Activated B cell treated with CpG ODN at 0.5 μM for 24 hours (primary cell): ENCODE measurements around the gene SLC2A11. TPM values are rescaled to one million over a fixed set of nuclear protein-coding genes. Genes with fewer than 3 reads are reported as not detected.

ENCODE experiments used
- ATAC-seq: fragments of 200-7000 bp; cut with Tn5 transposase; one replicate; pipeline ENCODE4 v1.10.0; 2021; ENCODE audit warnings: low read depth, mild to moderate bottlenecking, moderate library complexity
- CTCF ChIA-PET: fragments of 350-600 bp; sonication (Branson Sonifier 250); formaldehyde crosslinking; loops from one replicate; lab custom pipeline; 2021; ENCODE audit warnings: antibody characterized with exemption; lab: Charles Lee
- POLR2A ChIA-PET: fragments of 350-600 bp; sonication (Branson Sonifier 250); formaldehyde crosslinking; loops from one replicate; lab custom pipeline; 2021; ENCODE audit warnings: antibody characterized with exemption; lab: Charles Lee
- DNase-seq: peaks from one replicate; pipeline ENCODE4 v3.0.0; 2022
- H3K27ac Mint-ChIP-seq: one replicate; pipeline ENCODE4 v1.8.0; 2020; ENCODE audit warnings: mixed read lengths
- H3K27me3 Mint-ChIP-seq: one replicate; pipeline ENCODE4 v1.8.0; 2021; ENCODE audit warnings: mixed read lengths
- H3K36me3 Mint-ChIP-seq: one replicate; pipeline ENCODE4 v1.8.0; 2021; ENCODE audit warnings: low read depth, mixed read lengths
- H3K4me1 Mint-ChIP-seq: one replicate; pipeline ENCODE4 v1.8.0; 2021; ENCODE audit warnings: mixed read lengths
- H3K4me3 Mint-ChIP-seq: one replicate; pipeline ENCODE4 v1.8.0; 2020; ENCODE audit warnings: mild to moderate bottlenecking, mixed read lengths
- H3K9me3 Mint-ChIP-seq: one replicate; pipeline ENCODE4 v1.8.0; 2020; ENCODE audit warnings: mixed read lengths
- CTCF ChIP-seq: fragments of 200-600 bp; IDR thresholded peaks from one replicate; pipeline ENCODE4 v1.8.0; 2022; ENCODE audit warnings: antibody characterized with exemption, mild to moderate bottlenecking
- intact Hi-C: fragments of 100-400 bp; cut with micrococcal nuclease; formaldehyde crosslinking; loops from one replicate; pipeline ENCODE4 v1.15.1; 2024
- total RNA-seq: library from RNA; stranded (reverse); gene quantifications from 2 replicates; pipeline ENCODE4 v1.2.3, GENCODE V29; 2022

The SLC2A11 gene
- total RNA-seq, 1 donor from 2014 or later: 30.2 TPM

- no peaks in the 10 kb centered on the region for H3K9me3 Mint-ChIP-seq
- DNase-seq (no peak), ATAC-seq (no peak)
- H3K4me1 Mint-ChIP-seq: peaks cover 84% of the 10 kb centered on the region
- peak overlapping the region; percentile 33 for H3K4me3 Mint-ChIP-seq
- intact Hi-C loops: loop anchor here (10.0 kb wide), 1 partner anchor 436 kb away; no protein-coding TSS in a partner anchor
- no peaks in the 10 kb centered on the region for H3K27me3 Mint-ChIP-seq
- ChIA-PET POLR2A (interaction anchor here (0.5 kb wide), 1 partner anchor 83 kb away, joined by 4 read pairs; no protein-coding TSS in a partner anchor), CTCF (no interaction called here)
- H3K36me3 Mint-ChIP-seq: peaks cover 5% of the 10 kb centered on the region
- no peak for TF ChIP-seq CTCF
- peak overlapping the region; percentile 95 for H3K27ac Mint-ChIP-seq
These were observed 16.4 kb upstream of the SLC2A11 start for GRCh38 chr22:23841292-23841691.

DNA sequence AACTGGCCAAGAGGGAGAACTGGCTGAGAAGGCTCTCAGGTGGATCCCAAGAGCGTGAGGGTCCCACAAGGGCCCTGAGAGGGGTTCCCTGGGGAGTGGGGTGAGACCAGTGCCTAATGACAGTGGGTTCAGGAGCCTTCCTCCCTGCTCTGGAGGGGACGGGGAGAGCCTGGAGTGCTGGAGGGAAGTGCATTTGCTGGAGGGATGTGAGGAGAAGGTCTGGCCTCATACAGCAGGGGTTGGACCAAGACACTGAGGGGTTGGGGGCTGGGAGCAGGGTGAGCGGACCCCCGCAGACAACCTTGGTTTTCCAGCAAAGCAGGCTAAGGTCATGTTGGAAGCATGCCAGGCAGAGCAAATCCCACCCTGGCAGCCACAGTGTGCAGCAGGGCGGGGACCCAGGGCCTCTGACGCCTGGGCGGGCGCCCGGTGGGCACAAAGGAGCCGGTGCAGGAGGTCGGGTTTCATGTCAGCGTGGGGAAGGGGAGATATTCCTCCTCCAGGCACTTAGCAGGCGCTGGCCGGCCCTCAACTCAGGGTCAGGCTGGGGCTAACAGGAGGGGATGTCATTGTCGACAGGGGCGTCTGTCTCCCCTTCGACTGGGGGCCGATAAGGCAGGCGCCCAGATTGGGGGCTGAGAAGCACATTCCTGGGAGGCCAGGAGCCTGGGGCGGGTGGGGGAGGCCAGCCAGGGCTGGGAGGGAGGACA, 15.8 kb upstream of the SLC2A11 start:
- Mint-ChIP-seq H3K9me3 (no peaks in the 10 kb centered on the region), H3K4me1 (peaks cover 84% of the 10 kb centered on the region), H3K27ac (peak overlapping the region; percentile 95), H3K36me3 (no peaks in the 10 kb centered on the region), H3K4me3 (no peak overlapping the region), H3K27me3 (no peaks in the 10 kb centered on the region)
- ATAC-seq: no peak
- no peak for DNase-seq
- ChIA-PET CTCF (no interaction called here), POLR2A (interaction anchor here (0.5 kb wide), 1 partner anchor 84 kb away, joined by 4 read pairs; no protein-coding TSS in a partner anchor)
- intact Hi-C loops: loop anchor here (10.0 kb wide), 1 partner anchor 437 kb away; no protein-coding TSS in a partner anchor
- TF ChIP-seq CTCF: no peak

GRCh38 chr22:23842599-23842998, 15.1 kb upstream of the SLC2A11 start:
- Mint-ChIP-seq H3K36me3 (no peaks in the 10 kb centered on the region), H3K27ac (peak overlapping the region; percentile 70), H3K4me1 (peaks cover 83% of the 10 kb centered on the region), H3K9me3 (no peaks in the 10 kb centered on the region), H3K27me3 (no peaks in the 10 kb centered on the region), H3K4me3 (no peak overlapping the region)
- POLR2A ChIA-PET: interaction anchor here (0.6 to 1.0 kb wide), 2 partner anchors 15 to 41 kb away, joined by 4 read pairs; partner anchors contain the start of gene SLC2A11
- ATAC-seq (no peak), DNase-seq (no peak)
- TF ChIP-seq CTCF: no peak
- CTCF ChIA-PET: no interaction called here
- intact Hi-C loops: loop anchor here (10.0 kb wide), 1 partner anchor 438 kb away; no protein-coding TSS in a partner anchor

- no peak for TF ChIP-seq CTCF
- Mint-ChIP-seq H3K4me3 (no peak overlapping the region), H3K27ac (peak overlapping the region; percentile 75), H3K4me1 (peaks cover 85% of the 10 kb centered on the region), H3K27me3 (no peaks in the 10 kb centered on the region), H3K9me3 (no peaks in the 10 kb centered on the region), H3K36me3 (no peaks in the 10 kb centered on the region)
- POLR2A ChIA-PET: interaction anchor here (0.6 to 1.9 kb wide), 14 partner anchors 12 to 710 kb away, joined by 3 to 13 read pairs (median 4); partner anchors contain the start of genes CHCHD10, GUCD1, MIF and SLC2A11
- DNase-seq: no peak
- intact Hi-C loops: loop anchor here (5.0 to 10.0 kb wide), 3 partner anchors 127 to 440 kb away; no protein-coding TSS in a partner anchor
- CTCF ChIA-PET: interaction anchor here (0.7 to 2.6 kb wide), 2 partner anchors 12 to 78 kb away, joined by 3 to 12 read pairs; partner anchors contain the start of gene SLC2A11
- ATAC-seq: no peak
These were observed 12.9 kb upstream of the SLC2A11 start for GRCh38 chr22:23844739-23845202.
